OCI-LY3 (cell line): ENCODE data around the gene ATIC.

Experiments used
- EZH2phosphoT487 ChIP-seq: fragments of 200-600 bp; shearing (Covaris generic); IDR thresholded peaks from 2 replicates; pipeline ENCODE4 v1.6.1; 2018; ENCODE audit warnings: antibody characterized with exemption, mixed run types, low read depth
- TF ChIP-seq, protein P1 (sequence below): fragments of 200-600, 300-600 bp; sonication (generic); IDR thresholded peaks from 2 replicates; pipeline ENCODE4 v1.5.1; 2014; ENCODE audit warnings: antibody characterized with exemption, low read length, low read depth

DNA sequence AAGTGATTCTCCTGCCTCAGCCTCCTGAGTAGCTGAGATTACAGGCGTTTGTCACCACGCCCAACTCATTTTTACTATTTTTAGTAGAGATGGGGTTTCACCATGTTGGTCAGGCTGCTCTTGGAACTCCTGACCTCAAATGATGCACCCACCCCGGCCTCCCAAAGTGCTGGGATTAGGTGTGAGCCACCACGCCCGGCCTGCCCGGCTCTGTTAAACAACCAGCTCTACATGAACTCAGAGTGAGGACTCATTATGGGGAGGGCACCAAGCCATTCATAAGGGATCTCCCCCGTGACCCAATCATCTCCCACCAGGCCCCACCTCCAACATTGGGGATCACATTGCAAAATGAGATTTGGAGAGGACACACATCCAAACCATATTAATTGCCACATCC, 8.8 kb downstream of the ATIC start:
- TF ChIP-seq, protein P1, sequence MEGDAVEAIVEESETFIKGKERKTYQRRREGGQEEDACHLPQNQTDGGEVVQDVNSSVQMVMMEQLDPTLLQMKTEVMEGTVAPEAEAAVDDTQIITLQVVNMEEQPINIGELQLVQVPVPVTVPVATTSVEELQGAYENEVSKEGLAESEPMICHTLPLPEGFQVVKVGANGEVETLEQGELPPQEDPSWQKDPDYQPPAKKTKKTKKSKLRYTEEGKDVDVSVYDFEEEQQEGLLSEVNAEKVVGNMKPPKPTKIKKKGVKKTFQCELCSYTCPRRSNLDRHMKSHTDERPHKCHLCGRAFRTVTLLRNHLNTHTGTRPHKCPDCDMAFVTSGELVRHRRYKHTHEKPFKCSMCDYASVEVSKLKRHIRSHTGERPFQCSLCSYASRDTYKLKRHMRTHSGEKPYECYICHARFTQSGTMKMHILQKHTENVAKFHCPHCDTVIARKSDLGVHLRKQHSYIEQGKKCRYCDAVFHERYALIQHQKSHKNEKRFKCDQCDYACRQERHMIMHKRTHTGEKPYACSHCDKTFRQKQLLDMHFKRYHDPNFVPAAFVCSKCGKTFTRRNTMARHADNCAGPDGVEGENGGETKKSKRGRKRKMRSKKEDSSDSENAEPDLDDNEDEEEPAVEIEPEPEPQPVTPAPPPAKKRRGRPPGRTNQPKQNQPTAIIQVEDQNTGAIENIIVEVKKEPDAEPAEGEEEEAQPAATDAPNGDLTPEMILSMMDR = no peak
- TF ChIP-seq EZH2phosphoT487 = no peak
